ENCODE results near the gene DNLZ.
"Not testable (repeated sequence)": the region's sequence is repeated elsewhere in the genome, so short reads cannot be mapped to it uniquely, and the experiment has no call there.

DNLZ gene

DNA sequence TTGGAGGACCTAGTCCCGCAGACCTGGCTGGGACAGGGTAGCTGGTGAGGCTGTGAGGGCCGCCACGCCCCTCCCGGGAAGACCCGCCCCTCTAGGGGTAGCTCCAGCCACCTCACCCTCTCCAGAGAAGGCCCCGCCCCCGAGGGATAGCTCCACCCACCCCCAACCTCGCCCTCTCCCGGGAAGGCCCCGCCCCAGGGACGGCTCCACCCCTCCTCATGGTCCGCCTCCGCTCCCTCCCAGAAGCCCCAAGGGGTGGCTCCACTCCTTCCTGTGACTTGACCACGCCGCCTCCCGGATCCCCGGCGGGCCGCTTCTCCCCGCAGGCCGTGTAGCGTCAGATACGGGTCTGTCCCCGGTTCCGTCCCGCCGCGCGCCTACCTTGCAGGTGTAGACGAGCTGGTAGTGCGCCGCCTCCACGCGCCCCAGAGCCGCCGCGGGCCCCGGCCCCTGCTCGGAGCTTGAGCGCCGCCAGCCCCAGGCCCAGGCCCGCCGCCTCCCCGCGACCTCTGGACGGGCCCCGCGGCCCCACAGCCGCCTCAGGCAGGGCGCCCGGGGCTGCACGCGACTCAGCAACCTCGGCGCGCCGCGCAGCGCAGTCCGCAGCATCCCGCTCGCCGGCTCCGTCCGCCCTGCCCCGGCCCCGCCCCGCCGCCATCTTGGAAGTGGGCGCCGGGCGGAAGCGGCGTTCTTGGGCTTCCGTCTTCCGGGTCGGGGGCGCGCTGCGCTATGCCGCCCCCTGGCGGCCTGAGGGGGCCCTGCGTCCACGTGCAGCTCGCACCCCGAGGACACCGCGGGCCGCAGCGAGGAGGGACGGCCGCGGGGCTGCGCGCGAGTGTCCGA, at the start of gene DNLZ:
TSS of gene DNLZ (minus strand) at position 639 of the 843 bp plus-strand sequence. CDS start at position 609, 30 bp downstream.
- peak; percentile 78 for DNase-seq

DNA sequence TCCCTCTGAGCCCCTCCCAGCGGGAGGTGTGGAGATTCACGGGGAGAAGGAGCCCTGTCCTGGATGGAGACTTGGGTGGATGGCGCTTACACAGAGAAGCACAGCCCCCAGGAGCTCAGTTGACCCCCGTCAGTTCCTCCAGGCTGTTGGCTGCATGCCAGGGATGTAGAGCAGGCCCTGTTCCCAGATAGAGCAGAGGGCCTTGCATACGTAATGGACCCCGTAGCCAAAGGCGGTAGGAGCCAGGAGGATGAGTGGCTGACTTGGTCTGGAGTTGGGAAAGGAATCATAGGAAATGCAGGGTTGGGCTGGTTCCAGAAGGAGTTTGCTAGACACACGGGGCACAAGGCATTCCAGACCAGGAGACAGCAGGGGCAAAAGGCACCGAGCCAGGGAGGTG, 49.4 kb upstream of the DNLZ start:
- DNase-seq = no peak

DNA sequence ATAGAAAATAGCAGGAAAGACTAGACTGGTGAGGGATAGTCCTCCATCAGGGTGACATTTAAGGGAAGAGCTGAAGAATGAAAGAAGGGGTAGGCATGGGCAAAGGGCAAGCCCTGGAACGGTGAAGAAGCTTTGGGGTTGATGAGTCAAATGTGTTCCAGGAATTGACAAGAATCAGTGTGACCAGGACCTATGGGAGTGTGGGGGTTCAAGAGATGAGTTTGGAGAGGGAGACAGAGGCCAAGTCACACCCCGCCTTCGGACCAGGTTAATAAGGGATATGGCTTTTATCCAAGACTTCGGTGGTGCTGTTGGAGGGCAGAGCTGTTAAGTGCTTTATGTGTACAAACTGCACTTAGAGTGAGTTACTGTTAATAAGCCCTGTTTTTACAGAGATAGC, 47.8 kb upstream of the DNLZ start:
- no peak for DNase-seq

DNA sequence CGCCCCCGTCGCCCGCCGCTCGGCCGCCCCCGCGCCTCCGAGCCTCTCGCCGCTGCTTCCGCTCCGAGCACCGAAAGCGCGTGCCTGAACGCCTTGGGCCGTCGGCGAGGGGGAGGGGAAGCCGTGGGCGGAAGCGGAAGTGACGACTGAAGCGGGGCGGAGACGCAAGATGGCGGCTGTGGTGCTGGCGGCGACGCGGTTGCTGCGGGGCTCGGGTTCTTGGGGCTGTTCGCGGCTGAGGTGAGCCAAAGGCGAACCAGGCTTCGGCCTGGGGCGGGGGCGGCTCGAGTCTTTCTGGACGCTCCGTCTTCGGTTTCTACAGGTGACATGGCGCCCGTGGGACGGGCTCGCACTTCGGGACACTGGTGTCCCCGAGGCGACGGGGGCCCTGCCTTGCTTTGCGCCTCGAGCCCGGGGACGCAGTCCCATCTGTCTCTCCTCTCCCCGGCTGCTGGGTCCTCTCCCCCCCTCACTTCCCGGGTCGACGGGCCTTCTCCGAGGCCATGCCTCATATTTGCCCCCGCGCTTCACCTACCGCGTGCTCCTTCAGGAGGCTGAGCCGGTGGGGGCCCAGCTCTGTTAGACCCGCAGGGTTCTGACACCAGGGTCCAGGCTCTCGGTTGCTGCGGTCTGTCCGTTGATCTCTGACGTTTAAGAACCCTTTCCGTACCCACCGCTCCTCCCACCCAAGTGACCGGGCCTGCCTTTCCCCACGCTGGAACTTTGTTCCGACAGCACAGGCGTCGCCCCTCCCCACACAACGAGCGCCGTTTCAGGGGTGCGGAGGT, 47.1 kb upstream of the DNLZ start, which contains the start of the genes ENTR1 and PMPCA:
TSS of gene ENTR1 (minus strand) at position 115 of the 788 bp plus-strand sequence. CDS start 217 bp downstream, outside the sequence.
TSS of gene PMPCA (plus strand) at position 159 of the 788 bp plus-strand sequence. CDS start at position 170, 11 bp downstream.
- peak; percentile 78 for DNase-seq

DNA sequence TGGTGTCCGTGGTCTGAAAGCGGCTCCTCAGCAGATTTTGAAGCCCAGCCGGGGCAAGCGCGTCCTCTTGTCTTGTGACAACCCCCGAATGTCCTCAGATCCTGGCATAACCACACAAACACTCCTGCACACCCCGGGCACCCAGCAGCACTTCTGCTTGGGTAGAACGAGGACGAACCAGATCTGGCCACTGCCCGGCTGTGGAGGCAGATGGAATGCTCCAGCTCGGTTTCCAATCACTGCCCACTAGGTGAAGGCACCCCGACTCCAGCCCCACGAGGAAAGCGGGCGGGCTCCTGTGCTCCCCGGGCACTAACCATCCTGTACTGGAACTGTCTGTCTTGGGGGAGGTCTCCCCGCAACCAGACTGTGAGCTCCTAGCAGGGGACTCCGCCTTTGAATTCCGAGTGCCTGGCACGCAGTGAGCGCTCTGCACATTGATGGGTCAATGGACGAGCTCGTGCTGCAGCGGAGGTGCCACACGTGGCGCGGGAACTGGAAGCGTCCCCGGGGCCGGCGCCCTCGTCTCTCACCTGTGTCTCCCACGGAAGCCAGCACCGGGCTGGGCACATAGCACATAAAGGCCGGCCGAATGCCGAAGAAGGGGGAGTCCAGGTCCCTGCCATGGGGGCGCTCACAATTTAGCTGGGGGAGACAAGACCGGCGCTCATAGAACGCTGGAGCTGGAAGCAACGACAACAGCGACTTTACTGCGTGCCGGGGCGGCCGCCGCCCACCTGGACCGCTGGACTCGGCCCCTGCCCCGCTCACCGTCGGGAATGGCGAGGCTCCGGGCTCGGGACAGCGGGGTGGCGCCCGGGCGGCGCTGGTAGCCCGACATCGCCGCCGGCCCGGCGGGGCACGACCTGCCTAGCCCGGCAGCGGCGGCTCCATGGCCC, 46.3 kb upstream of the DNLZ start:
- no peak for DNase-seq

DNA sequence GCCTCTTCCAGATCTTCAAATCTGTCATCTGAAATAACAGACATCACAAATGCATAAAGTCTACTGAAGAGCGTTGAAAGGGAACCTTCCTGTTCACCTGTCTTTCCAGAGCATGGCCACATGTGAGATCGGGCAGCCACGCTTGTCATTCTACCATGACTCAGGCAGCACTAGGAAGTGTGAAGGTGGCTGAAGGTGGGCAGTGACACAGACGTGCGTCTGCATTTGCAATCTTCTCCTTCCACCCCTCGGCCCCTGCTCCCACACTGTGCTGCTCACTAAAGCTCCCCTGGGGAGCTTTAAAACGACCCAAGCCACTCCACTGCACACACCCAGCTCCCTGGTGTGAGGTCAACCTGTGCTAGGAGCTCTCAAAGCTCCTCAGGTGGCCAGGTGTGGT, 44.4 kb upstream of the DNLZ start:
- no peak for DNase-seq

DNA sequence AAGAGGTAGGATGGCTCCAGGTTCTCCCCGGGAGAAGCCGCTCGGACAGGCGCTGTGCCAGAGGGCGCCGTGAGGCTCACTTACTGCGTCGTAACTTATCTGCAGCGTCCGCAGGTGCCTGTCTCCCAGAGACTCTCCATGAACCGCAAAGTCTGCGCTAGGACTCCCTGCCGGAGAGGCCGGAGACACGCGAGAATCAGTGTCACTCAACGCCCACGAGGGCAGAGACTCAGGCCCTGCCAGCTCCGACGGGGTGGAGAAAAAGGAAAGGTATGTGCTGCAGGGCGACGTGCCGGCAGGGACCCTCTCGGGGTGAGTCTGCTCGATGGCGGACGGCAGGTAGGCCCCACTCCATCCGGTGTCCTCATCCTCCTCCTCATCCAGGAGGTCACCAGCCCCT, 43.5 kb upstream of the DNLZ start:
- DNase-seq = not testable (repeated sequence)

DNA sequence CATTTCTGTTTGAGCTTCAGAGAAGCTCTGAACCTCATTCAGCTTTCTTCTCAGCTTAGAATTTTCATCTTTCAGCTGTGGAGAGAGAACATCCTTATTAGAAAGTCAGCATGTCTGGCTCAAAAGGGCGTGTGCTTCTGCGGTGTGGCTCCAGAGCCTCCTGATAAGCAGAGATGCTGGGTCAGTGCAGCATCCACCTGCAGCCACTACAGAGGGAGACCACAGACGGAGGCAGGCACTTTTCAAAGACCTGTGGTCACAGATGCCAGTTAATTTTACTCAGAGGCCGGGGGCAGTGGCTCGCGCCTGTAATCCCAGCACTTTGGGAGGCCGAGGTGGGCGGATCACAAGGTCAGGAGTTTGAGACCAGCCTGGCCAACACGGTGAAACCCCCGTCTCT, 42.4 kb upstream of the DNLZ start:
- DNase-seq = not testable (repeated sequence)

DNA sequence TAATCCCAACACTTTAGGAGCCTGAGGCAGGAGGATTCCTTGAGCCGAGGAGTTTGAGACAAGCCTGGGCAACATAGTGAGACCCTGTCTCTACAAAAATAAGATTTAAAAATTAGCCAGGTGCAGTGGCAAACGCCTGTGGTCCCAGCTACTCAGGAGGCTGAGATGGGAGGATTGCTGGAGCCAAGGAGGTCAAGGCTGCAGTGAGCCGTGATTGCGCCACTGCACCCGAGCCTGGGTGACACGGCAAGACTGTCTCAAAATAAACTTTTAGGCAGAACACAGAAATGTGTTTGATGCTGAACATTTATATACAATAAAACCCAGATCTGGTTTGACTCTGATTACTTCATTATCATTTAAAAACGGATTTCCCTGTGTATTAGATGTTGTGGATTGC, 41.9 kb upstream of the DNLZ start:
- no peak for DNase-seq

DNA sequence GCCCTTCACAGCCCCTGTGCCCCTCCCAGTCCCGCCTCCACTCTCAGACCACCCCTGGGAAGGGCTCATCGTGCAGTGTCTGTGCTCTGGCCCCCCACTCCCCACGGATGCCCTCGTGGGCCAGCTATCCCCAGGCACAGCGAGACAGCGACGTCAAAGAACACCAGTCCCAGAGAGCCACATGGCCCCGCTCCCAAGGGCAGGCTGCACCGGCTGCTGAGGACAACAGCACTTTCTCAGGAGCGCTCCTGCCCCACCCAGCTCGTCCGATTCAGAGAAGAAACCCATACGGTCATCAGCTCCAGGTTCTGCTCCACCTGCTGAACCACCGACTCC, 41.2 kb upstream of the DNLZ start:
- no peak for DNase-seq

DNA sequence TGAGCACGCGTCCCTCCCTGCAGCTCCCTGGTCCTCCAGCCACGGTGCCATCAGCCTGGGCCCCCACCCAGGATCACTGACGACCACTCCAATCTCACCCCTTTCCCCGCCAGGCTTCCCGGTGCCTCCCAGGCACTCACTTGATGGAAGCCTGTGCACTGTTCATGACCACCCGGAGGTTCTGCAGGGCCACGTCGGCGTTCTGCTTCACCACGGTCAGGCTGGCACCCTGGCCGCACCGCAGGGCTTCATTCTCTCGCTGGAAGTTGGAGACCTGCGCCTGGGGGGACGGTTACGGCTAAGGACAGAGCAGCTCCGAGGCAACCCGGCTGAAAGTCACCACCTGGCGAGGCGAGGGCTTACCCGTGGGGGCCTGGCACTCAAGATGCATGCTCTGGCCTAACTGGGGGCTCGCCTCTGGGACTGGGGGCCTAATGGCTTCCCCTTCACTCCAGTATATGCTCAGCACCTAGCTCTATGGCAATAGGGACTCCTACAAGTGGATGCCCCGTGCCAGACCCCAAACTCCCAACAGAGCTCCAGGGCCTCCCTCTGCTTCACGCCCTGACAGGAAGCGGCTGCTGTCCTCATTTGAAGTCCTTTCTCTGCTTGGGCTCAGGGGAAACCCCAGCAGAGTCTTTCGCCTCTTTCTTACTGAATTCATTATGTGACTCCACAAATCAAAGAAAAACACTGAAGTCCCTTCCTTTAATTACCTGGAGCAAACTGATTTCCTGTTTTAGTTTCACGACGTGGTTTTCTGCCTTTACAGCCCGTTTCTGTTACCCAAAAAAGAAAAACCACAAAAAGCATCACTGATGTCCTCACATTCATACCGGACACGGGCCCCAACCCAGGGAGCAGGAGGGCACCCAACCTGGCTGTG, 40.6 kb upstream of the DNLZ start:
- no peak for DNase-seq

DNA sequence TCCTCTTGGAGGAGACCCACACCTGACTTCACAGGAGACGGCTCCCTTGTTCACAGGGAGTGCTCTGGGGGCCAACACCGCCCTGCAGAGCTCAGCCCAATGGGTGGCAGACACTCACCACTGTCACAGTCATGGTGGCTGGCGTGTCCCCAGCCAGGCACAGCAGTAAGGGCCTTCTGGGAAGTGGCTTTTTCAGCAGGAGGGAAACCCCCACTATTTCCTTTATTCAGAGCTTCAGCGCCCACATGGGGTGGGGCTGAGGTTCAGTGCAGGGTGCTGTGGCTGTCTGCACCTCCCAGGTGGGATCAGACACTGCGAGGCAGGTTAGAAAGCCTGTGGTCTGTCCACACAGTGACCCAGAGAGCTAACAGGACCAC, 40.0 kb upstream of the DNLZ start:
- no peak for DNase-seq

DNA sequence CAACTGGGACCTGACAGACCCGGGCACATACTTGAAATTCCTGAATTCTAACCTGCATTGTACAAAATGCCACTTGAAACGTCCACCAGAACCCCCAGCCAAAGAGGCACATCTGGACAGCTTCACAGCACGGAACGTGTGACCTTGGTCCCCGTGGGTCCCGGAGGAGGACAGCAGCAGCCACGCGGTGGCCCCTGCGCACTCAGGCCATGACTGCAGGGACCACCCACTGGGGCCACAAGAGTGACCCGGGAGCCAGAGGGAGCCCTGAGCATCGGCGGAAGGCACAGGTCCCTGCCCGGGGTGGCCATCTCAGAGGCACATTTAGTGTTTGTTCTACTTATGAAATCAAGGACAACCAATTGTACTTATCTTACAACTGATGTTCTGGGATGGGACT, 38.5 kb upstream of the DNLZ start:
- DNase-seq = no peak

DNA sequence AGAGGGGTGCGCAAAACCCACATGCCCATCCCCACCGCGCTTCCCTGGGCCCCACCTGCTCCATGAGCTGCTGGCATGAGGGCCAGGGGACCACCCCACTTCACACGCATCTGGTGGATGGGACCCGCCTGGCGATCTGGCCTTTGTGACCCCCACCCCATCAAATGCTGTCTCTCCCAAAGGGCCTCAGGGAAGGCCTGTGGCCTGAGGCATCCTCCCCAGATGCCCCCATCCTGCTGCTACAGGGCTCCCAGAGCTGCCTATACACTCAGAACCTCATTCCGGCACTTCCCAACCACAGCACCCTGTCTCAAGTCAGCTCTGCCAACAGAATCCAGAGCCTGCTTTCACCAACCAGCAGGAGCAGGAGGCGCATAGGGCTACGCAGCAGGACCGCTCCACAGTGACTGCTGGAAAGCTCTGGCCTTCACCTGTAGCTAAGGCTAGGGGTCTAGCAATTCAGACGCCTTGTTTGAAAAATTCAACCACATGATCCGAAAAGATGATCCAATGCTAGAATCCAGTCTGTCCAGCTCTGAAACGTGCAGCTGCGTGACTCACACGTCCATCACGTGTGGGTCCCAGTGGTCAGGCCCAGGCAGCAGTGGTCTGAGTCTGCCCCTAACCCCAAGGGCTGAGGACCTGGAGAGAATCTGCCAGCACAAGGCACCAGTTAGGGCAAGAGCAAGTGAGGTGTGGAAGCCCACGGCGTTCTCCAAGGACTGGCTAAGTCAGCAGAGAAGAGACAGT, 37.8 kb upstream of the DNLZ start:
- DNase-seq = no peak

DNA sequence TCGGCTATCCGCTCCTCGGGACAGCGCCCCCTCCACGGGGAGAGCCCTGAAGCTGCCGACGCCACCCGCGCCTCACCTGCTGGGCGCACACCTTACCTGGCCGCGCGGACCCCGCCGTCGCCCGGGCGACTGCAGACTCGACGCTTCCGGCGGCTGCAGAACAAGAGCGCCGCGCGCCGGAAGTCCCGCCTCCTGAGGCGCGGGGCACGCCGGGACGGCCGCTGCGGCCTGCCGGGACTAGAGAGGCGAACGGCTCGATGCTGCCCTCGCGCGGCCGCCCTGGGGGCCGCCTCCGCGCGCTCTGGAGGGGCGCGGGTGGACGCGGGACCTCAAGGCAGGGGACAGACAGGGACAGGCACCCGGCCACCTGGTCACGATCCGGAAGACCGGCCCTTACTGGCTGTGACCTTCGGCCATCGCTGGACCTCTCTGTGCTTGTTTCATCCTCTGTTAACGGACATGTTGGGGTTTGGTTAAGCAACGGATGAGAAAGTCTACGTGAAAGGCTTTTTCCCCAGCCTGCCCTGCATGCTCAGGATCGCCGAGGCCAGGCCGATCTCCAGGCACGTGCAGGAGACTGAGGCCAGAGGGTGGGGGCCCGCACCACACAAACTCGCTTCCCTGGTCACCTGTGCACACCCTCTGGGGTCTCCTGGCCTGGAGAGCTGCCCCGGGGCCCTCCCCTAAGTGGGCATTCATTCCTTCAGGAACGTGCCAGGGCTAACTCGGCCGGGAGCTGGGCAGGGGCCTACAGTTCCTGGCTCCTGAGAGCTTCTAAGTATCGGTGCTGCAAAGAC, 36.7 kb upstream of the DNLZ start, which contains the start of gene SNAPC4:
TSS of gene SNAPC4 (minus strand) at position 133 of the 797 bp plus-strand sequence. CDS start 1,742 bp downstream, outside the sequence.
- peak; percentile 79 for DNase-seq

DNA sequence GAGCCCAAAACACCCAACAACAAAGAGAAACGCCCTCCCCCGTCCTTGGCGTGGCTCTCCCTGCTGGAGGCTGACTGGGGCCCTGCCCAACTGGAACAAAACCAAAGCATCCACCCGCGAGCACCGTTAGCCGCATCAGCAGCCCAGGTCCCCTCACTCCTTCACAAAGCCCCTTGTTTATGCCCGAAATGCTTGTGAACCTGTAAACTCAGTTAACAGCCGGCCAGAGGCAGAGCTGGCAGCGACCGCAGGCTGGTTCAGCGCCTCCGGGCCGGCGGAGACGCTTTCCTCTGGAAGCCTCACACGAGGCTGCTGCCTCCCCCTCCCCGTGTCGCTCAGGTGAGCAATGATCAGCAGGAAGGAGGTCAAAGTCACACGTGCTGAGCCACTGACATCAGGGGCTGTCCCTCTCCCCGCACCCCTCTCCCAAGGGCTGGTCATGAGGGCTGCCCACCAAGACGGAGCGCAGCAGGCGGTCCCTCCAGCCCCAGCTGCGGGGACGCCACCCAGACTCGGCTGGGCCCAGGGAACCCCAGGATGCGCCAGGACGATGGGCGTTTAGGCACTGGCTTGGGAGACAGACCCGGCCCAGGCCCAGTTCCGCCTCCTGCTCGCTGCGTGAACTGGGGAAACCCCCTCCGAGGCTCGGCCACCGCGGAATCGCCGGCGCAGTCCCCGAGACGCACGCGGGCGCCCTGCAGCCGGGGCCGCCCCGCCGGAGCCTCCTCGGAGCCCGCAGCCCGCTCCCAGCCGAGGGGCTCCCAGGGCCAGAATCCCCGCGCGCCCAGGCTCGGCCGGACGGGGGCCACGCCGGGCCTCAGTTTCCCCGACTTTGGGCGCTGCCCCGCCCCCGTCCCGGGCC, 35.9 kb upstream of the DNLZ start:
- no peak for DNase-seq

DNA sequence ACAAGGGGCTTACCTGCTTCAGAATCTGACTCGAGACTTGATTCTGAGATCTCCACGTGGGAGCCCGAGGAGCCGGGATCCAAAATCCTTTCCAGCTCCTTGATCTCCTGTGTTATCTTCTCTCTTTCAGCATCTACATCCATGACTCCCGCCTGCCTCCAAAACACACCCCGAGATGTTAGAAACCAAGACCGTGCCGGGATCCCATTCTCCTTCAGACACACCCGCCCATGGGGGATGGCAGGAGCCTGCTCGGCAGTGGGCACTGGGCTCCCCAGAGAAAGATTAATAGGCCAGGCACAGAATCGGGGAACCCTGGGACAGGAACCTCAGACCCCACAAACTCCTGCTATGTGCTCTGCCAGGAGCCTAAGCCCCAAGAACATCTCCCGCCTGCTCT, 34.7 kb upstream of the DNLZ start:
- DNase-seq = no peak

DNA sequence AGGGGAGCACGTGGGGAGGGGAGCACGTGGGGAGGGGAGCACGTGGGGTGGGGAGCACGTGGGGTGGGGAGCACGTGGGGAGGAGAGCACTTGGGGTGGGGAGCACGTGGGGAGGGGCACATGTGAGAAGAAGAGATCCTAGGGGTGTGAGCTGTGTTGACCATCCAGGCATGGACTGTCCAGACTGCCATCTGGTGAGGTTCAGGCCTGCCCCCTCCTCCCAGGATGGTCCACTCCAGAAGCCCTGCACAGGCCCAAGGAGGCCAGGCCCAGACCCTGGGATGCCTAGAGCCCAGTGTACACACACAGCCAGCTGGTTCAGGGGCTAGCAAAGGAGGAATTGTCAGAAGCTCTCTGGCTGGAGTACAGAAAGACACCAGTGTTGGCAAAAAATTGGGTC, 34.1 kb upstream of the DNLZ start:
- DNase-seq = no peak

DNA sequence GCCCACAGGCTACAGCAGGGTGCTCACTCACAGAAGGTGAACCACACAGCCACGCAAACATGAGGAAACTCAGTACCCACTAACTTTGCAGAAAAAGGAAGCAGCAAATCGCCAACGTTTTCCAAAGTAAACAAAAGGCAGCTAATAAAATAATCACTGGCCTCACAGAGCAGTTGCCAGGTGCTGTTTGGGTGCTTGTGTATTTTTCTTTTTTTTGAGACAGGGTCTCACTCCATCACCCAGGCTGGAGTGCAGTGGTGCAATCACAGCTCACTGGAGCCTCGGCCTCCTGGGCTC, 32.6 kb upstream of the DNLZ start:
- no peak for DNase-seq

Data from NCI-H226 (cell line).